ENCODE measurements around the gene CIPC. TPM values are rescaled to one million over a fixed set of nuclear protein-coding genes. Genes with fewer than 3 reads are reported as not detected.
A peak's percentile ranks its signal among the peaks of the same experiment; 100 is the strongest.

CIPC gene
- total and polyA plus RNA-seq, 2 donors = 10.5 to 11.7 TPM

DNA sequence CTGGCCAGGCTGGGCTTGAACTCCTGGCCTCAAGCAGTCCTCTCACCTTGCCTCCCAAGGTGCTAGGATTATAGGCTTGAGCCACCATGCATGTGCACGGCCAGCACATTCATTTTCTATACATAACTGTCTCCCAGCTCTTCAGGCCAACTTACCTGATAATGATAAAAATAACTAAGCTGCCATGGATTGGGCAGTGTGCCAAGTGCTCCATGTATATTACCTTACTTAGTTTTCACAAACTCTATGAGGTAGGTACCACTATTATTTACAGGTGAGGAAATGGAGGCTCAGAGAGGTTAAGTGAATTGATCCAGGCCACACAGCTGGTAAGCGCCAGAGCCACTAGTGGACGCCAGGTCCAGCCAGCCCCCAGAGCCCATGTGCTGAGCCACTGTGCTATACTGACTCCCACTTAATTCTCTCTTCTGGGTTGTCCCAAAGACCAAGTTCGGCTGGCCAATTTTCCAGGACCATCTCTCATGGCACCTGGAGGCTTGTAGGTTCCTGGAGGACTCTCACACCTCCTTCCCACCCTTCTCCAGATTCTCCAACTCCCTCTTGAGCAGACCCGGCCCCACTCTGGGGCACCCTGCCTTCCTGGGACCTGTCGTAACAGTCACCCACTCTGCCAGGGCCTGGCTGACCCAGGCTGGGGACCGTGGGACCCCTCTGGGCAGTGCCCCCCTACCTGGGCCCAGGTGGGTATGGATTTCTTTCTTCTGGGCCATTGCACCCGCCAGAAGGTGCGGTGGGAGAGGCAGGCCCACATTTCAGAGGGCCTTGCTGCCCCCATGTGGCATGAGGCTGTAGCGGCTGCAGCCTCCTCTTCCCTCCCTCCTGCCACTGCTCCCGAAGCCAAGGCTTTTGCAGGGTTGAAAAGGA lies 30.2 kb upstream of the CIPC start:
- peaks cover 0 to 10% of the 10 kb centered on the region in 2 donors for H3K4me1 ChIP-seq (ENCODE audit: control insufficient read depth in 2 of 2, insufficient read depth in 2 of 2, low read length in 2 of 2)
- WGBS = 54% methylated on average over 11 of the region's 11 CpGs
- no peaks in the 10 kb centered on the region for H3K27me3 ChIP-seq (ENCODE audit: control insufficient read depth in 2 of 2, insufficient read depth in 1 of 2, low read length in 1 of 2)
- no peaks in the 10 kb centered on the region for H3K36me3 ChIP-seq (ENCODE audit: control insufficient read depth in 2 of 2, insufficient read depth in 2 of 2, low read length in 1 of 2)
- H3K4me3 ChIP-seq (ENCODE audit: low read length in 2 of 2) = no peak overlapping the region
- no peak overlapping the region for H3K27ac ChIP-seq (ENCODE audit: low read depth in 1 of 2, low read length in 1 of 2)
- no peaks in the 10 kb centered on the region for H3K9me3 ChIP-seq (ENCODE audit: control insufficient read depth in 2 of 2, insufficient read depth in 1 of 2, low read length in 1 of 2)
- peak in 4 of 9 donors; percentile 39 to 69 (median 55) for DNase-seq (ENCODE audit: low read depth in 6 of 9, low spot score in 9 of 9)

DNA sequence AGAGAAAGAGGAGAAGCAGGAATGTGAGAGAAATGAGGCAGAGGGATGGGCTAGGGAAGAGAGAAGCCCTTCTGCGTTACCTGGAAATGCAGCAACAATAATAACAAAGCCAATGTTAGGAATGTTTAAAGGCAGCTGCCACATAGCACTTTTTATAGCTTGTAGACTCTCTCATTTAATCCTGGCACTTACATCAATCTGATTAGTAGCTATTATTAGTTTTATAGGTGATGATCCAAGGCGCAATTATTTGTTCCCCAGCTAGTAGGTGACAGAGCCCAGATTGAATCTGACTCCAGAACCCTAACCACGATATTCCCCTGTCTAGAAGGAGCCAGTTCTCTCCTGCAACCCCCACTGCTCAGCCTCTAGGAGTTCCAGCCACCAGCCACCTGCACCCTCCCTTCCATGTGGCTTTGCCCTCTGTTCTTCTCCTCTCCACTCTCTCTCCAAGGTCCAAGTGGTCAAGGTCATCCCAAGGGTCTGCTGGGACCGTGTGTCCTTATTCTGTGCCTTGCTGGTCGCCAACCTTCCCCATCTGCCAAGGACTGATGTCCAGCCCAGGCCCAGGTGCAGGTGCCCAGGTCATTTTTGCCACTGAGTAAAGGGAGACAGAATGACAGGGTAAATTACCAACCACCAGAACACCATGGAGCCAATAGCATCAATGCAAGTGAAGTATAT lies 29.4 kb upstream of the CIPC start:
- Histone ChIP-seq H3K27me3 (ENCODE audit: control insufficient read depth in 2 of 2, insufficient read depth in 1 of 2, low read length in 1 of 2) (no peaks in the 10 kb centered on the region), H3K27ac (ENCODE audit: low read depth in 1 of 2, low read length in 1 of 2) (no peak overlapping the region), H3K36me3 (ENCODE audit: control insufficient read depth in 2 of 2, insufficient read depth in 2 of 2, low read length in 1 of 2) (no peaks in the 10 kb centered on the region), H3K9me3 (ENCODE audit: control insufficient read depth in 2 of 2, insufficient read depth in 1 of 2, low read length in 1 of 2) (no peaks in the 10 kb centered on the region), H3K4me3 (ENCODE audit: low read length in 2 of 2) (no peak overlapping the region), H3K4me1 (ENCODE audit: control insufficient read depth in 2 of 2, insufficient read depth in 2 of 2, low read length in 2 of 2) (peaks cover 0 to 10% of the 10 kb centered on the region in 2 donors)
- WGBS = 86% methylated on average over 5 of the region's 5 CpGs
- no peak for DNase-seq (ENCODE audit: low read depth in 6 of 9, low spot score in 9 of 9)

DNA sequence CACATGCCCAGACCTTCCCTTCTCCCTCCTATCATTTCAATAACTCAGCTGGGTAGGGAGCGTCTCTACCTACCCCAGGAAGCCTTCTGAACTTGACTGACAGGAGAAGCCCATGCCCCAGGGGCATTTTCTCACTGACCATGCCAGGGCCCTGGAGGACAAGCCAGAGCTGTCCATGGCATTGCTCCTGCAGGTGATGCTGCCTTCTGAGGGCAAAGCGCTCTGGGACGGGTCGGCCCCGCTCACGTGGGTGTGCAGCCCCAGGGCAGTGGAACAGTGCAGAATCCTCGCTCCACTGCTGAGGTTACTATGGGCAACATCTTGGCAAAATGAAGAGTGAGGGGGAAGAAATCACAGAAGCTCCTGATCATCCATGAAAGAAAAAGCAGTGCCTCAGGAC lies 28.5 kb upstream of the CIPC start:
- H3K4me1 ChIP-seq (ENCODE audit: control insufficient read depth in 2 of 2, insufficient read depth in 2 of 2, low read length in 2 of 2) = peaks cover 0 to 10% of the 10 kb centered on the region in 2 donors
- no peak for DNase-seq (ENCODE audit: low read depth in 6 of 9, low spot score in 9 of 9)
- no peak overlapping the region for H3K4me3 ChIP-seq (ENCODE audit: low read length in 2 of 2)
- WGBS = 97% methylated on average over 7 of the region's 7 CpGs
- no peak overlapping the region for H3K27ac ChIP-seq (ENCODE audit: low read depth in 1 of 2, low read length in 1 of 2)
- H3K36me3 ChIP-seq (ENCODE audit: control insufficient read depth in 2 of 2, insufficient read depth in 2 of 2, low read length in 1 of 2) = no peaks in the 10 kb centered on the region
- H3K9me3 ChIP-seq (ENCODE audit: control insufficient read depth in 2 of 2, insufficient read depth in 1 of 2, low read length in 1 of 2) = no peaks in the 10 kb centered on the region
- H3K27me3 ChIP-seq (ENCODE audit: control insufficient read depth in 2 of 2, insufficient read depth in 1 of 2, low read length in 1 of 2) = no peaks in the 10 kb centered on the region

DNA sequence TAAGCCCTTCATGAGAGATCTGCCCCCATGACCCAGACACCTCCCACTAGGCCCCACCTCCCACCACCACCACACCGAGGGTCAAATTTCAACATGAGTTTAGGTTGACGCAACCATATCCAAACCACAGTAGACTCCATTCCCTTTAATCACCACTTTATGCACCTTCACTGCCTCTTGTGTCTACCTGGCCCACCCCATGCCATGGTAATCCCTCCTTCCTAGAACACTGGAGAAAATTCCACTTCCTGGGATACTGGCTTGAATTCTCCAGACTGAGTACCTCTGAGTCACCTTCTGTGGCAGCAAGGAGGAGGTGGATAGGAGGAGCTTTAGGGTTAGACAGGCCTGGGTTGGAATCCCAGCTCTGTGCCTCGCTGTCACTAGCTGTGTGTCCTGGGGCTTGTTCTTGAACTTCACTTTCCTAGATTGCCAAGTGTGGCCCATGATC lies 26.1 kb upstream of the CIPC start:
- Histone ChIP-seq H3K27me3 (ENCODE audit: control insufficient read depth in 2 of 2, insufficient read depth in 1 of 2, low read length in 1 of 2) (no peaks in the 10 kb centered on the region), H3K4me1 (ENCODE audit: control insufficient read depth in 2 of 2, insufficient read depth in 2 of 2, low read length in 2 of 2) (peaks cover 3 to 20% of the 10 kb centered on the region in 2 donors), H3K9me3 (ENCODE audit: control insufficient read depth in 2 of 2, insufficient read depth in 1 of 2, low read length in 1 of 2) (no peaks in the 10 kb centered on the region), H3K36me3 (ENCODE audit: control insufficient read depth in 2 of 2, insufficient read depth in 2 of 2, low read length in 1 of 2) (no peaks in the 10 kb centered on the region), H3K4me3 (ENCODE audit: low read length in 2 of 2) (no peak overlapping the region), H3K27ac (ENCODE audit: low read depth in 1 of 2, low read length in 1 of 2) (no peak overlapping the region)
- WGBS = 95% methylated on average over 3 of the region's 3 CpGs
- no peak for DNase-seq (ENCODE audit: low read depth in 6 of 9, low spot score in 9 of 9)

DNA sequence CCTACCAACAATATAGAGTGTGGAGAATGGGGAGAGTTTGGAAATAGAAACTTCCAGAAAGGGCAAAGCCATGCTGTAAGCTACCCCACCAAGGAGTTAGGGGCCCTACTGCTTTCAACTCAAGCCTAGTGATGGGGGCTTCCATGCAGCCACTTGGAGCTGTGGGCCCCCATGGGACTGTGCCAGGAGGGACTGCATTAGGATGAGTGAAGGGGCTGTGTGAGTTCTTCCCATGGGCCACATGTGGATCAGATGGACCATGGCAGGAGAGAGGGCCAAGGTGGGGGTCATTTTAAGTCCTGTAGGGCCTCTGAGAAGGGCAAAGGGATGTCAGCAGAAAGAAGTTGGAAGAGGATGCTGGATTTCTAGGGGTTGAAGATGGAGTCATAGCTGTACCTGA lies 23.1 kb upstream of the CIPC start:
- Histone ChIP-seq H3K36me3 (ENCODE audit: control insufficient read depth in 2 of 2, insufficient read depth in 2 of 2, low read length in 1 of 2) (no peaks in the 10 kb centered on the region), H3K27me3 (ENCODE audit: control insufficient read depth in 2 of 2, insufficient read depth in 1 of 2, low read length in 1 of 2) (no peaks in the 10 kb centered on the region), H3K4me1 (ENCODE audit: control insufficient read depth in 2 of 2, insufficient read depth in 2 of 2, low read length in 2 of 2) (peaks cover 3 to 15% of the 10 kb centered on the region in 2 donors), H3K9me3 (ENCODE audit: control insufficient read depth in 2 of 2, insufficient read depth in 1 of 2, low read length in 1 of 2) (no peaks in the 10 kb centered on the region), H3K4me3 (ENCODE audit: low read length in 2 of 2) (no peak overlapping the region), H3K27ac (ENCODE audit: low read depth in 1 of 2, low read length in 1 of 2) (no peak overlapping the region)
- DNase-seq (ENCODE audit: low read depth in 6 of 9, low spot score in 9 of 9) = no peak

DNA sequence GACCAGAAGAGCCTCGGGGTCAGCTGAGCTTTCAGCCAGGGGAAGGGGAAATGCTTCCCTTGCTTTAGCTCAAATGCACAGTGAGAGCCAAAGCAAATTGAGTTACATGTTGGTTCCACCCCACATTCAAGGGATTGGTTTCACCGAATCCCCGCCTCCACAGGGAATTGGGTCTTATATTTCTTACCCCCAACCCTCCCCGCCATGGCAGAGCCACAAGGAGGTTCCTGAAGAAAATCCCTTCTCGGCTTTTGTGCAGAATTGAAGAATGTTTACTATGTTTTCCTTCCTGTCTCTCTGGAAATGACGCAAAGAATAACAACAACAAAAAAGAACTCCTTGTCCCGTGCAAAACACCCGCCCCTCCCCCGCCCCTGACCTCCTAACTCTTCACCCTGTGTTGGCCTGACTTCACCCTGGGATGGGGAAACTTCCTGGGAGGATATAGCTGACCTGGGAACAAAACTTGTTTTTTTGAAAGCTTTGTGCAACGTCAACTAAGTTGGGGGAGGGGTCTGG lies 21.9 kb upstream of the CIPC start:
- H3K4me1 ChIP-seq (ENCODE audit: control insufficient read depth in 2 of 2, insufficient read depth in 2 of 2, low read length in 2 of 2) = peaks cover 3 to 15% of the 10 kb centered on the region in 2 donors
- H3K9me3 ChIP-seq (ENCODE audit: control insufficient read depth in 2 of 2, insufficient read depth in 1 of 2, low read length in 1 of 2) = peaks cover 0 to 4% of the 10 kb centered on the region in 2 donors
- WGBS = 77% methylated on average over 10 of the region's 10 CpGs
- no peak for DNase-seq (ENCODE audit: low read depth in 6 of 9, low spot score in 9 of 9)
- no peaks in the 10 kb centered on the region for H3K36me3 ChIP-seq (ENCODE audit: control insufficient read depth in 2 of 2, insufficient read depth in 2 of 2, low read length in 1 of 2)
- H3K4me3 ChIP-seq (ENCODE audit: low read length in 2 of 2) = no peak overlapping the region
- H3K27me3 ChIP-seq (ENCODE audit: control insufficient read depth in 2 of 2, insufficient read depth in 1 of 2, low read length in 1 of 2) = no peaks in the 10 kb centered on the region
- H3K27ac ChIP-seq (ENCODE audit: low read depth in 1 of 2, low read length in 1 of 2) = peak overlapping the region in 1 of 2 donors; percentile 59

DNA sequence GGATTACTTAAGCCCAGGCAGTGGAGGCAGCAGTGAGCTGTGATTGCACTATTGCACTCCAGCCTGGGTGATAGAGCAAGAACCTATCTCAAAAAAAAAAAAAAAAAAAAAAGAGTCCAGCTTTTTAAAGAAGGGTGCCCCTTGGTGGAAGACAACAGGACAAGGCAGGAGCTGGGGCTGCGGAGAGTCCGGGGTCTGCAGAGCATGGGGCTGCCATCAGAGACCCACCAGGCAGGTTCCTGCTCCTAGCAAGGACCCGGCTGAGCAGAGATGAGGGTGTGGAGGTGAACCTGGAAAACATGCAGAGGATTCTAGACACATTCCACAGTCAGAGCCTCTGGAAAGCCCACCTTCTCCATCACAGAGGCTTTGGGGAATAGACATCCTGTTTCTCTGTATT lies 21.0 kb upstream of the CIPC start:
- WGBS = 96% methylated on average over 3 of the region's 3 CpGs
- no peak overlapping the region for H3K4me3 ChIP-seq (ENCODE audit: low read length in 2 of 2)
- no peak for DNase-seq (ENCODE audit: low read depth in 6 of 9, low spot score in 9 of 9)
- H3K9me3 ChIP-seq (ENCODE audit: control insufficient read depth in 2 of 2, insufficient read depth in 1 of 2, low read length in 1 of 2) = peaks cover 0 to 4% of the 10 kb centered on the region in 2 donors
- no peaks in the 10 kb centered on the region for H3K36me3 ChIP-seq (ENCODE audit: control insufficient read depth in 2 of 2, insufficient read depth in 2 of 2, low read length in 1 of 2)
- H3K27me3 ChIP-seq (ENCODE audit: control insufficient read depth in 2 of 2, insufficient read depth in 1 of 2, low read length in 1 of 2) = no peaks in the 10 kb centered on the region
- H3K27ac ChIP-seq (ENCODE audit: low read depth in 1 of 2, low read length in 1 of 2) = no peak overlapping the region
- peaks cover 3 to 15% of the 10 kb centered on the region in 2 donors for H3K4me1 ChIP-seq (ENCODE audit: control insufficient read depth in 2 of 2, insufficient read depth in 2 of 2, low read length in 2 of 2)

DNA sequence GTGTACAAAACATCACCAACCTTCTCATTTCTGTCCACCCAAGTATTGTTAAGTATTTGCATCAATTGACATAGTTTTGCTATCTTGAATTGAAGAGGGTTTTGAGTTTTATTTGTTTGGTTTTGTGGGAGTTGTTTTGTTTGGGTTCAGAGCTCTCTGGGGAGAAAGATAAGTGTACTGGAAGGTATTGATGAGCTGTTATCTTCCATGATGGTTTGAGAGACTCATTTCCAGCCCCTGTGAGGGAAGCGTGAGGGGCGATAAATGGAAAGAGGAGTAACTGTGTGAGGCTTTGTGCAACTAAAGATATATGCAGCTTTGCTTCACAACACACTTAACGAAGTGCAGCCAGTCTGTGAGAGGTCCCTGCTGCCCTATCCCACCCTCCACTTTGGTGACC lies 15.7 kb upstream of the CIPC start:
- H3K4me3 ChIP-seq (ENCODE audit: low read length in 2 of 2) = no peak overlapping the region
- no peak for DNase-seq (ENCODE audit: low read depth in 6 of 9, low spot score in 9 of 9)
- H3K4me1 ChIP-seq (ENCODE audit: control insufficient read depth in 2 of 2, insufficient read depth in 2 of 2, low read length in 2 of 2) = no peaks in the 10 kb centered on the region
- no peak overlapping the region for H3K27ac ChIP-seq (ENCODE audit: low read depth in 1 of 2, low read length in 1 of 2)
- H3K9me3 ChIP-seq (ENCODE audit: control insufficient read depth in 2 of 2, insufficient read depth in 1 of 2, low read length in 1 of 2) = peaks cover 0 to 4% of the 10 kb centered on the region in 2 donors
- H3K36me3 ChIP-seq (ENCODE audit: control insufficient read depth in 2 of 2, insufficient read depth in 2 of 2, low read length in 1 of 2) = no peaks in the 10 kb centered on the region
- H3K27me3 ChIP-seq (ENCODE audit: control insufficient read depth in 2 of 2, insufficient read depth in 1 of 2, low read length in 1 of 2) = no peaks in the 10 kb centered on the region
- WGBS = 98% methylated on average over 3 of the region's 3 CpGs

DNA sequence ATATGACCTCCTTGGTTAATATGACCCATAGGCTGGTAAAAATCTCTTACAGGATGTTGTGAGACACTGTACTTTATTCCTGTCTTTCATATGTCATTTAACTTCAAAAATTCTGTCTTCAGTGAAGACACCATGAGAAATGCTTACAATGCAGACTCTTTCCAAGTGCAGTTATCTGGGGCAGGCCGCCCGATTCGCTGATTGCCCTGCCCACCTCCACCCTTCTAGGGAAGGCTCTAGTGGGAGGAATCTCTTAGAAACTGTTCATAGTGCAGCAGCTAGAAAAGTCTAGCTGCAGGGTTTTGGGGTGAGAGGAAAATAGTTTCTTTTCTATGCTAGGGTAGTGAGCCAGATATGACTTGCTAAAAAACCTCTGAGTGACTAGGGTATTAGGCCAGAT lies 15.0 kb upstream of the CIPC start:
- no peak for DNase-seq (ENCODE audit: low read depth in 6 of 9, low spot score in 9 of 9)
- Histone ChIP-seq H3K27me3 (ENCODE audit: control insufficient read depth in 2 of 2, insufficient read depth in 1 of 2, low read length in 1 of 2) (no peaks in the 10 kb centered on the region), H3K27ac (ENCODE audit: low read depth in 1 of 2, low read length in 1 of 2) (no peak overlapping the region), H3K4me3 (ENCODE audit: low read length in 2 of 2) (no peak overlapping the region), H3K9me3 (ENCODE audit: control insufficient read depth in 2 of 2, insufficient read depth in 1 of 2, low read length in 1 of 2) (peaks cover 0 to 4% of the 10 kb centered on the region in 2 donors), H3K4me1 (ENCODE audit: control insufficient read depth in 2 of 2, insufficient read depth in 2 of 2, low read length in 2 of 2) (peaks cover 0 to 4% of the 10 kb centered on the region in 2 donors), H3K36me3 (ENCODE audit: control insufficient read depth in 2 of 2, insufficient read depth in 2 of 2, low read length in 1 of 2) (no peaks in the 10 kb centered on the region)
- 96% methylated on average over 3 of the region's 3 CpGs for WGBS
